HFF-Myc (cell line): Measurements from ENCODE around the gene SOD2.

Experiments used
- DNase-seq: peaks from one replicate; pipeline ENCODE4 v3.0.0-alpha.2; 2011; ENCODE audit warnings: low read depth; ENCODE audit errors: extremely low read depth
- H3K4me3 ChIP-seq: replicated peaks from 2 replicates; pipeline ENCODE4 v1.5.1; 2011; ENCODE audit warnings: low read depth, mild to moderate bottlenecking, control low read depth, low read length
- CTCF ChIP-seq: IDR thresholded peaks from 2 replicates; pipeline ENCODE4 v1.5.1; 2012; ENCODE audit warnings: mild to moderate bottlenecking, low read depth, low read length, control low read depth; ENCODE audit errors: missing control alignments

SOD2 gene

GRCh38 chr6:159687341-159687740, 5.7 kb downstream of the SOD2 start:
- no peak for DNase-seq
- H3K4me3 ChIP-seq, result no peak overlapping the region
- TF ChIP-seq CTCF, result no peak

DNA sequence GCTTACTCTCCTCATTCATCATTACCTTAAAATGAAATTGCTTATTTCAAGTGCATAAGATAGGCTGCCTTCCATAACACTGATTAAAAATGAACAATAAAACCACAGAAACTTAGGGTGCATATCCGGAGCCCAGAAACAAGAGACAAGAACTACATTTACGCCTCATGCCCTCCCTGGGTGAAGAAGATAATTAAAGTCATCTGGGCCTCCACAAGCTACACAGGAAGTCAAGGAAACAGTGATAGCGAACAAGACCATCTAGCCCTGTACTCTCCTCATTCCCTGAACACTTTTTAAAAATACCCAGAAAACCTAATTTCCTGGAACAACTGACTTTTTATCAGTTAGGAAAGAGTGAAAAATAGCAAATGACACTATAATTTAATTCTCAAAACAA, 6.3 kb downstream of the SOD2 start:
- DNase-seq, result no peak
- TF ChIP-seq CTCF, result no peak
- no peak overlapping the region for H3K4me3 ChIP-seq

DNA sequence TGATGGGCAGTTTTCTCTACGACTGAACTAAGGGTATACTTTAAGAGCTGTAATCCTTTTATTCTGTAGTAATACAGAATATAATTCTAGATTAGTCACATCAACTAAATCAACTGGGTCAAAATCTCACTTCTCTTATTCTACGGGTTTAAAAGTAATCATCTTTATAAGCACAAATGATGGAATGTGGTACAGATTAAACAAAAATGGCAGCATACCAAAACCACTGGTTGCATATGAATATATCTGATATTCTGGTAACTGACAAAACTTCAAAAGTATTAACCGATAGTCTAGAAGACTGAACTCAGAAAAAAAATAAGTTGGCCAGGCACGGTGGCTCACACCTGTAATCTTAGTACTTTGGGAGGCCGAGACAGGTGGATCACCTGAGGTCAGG, 7.0 kb downstream of the SOD2 start:
- no peak for TF ChIP-seq CTCF
- DNase-seq, result no peak
- no peak overlapping the region for H3K4me3 ChIP-seq

GRCh38 chr6:159684013-159684304, 9.1 kb downstream of the SOD2 start:
- H3K4me3 ChIP-seq, result no peak overlapping the region
- DNase-seq, result no peak
- TF ChIP-seq CTCF, result no peak

GRCh38 chr6:159682810-159683209, 10.2 kb downstream of the SOD2 start:
- no peak overlapping the region for H3K4me3 ChIP-seq
- DNase-seq, result no peak
- TF ChIP-seq CTCF, result no peak

DNA sequence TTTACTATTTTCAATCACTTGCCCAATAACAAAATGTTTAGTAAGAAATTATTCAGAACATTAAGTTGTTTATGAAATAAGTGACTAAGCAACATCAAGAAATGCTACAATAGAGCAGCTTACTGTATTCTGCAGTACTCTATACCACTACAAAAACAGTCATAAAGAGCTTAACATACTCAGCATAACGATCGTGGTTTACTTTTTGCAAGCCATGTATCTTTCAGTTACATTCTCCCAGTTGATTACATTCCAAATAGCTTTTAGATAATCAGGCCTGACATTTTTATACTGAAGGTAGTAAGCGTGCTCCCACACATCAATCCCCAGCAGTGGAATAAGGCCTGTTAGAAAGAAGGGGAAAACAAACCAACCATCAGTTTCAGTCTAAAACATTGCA, 10.7 kb downstream of the SOD2 start:
- no peak for DNase-seq
- no peak for TF ChIP-seq CTCF
- no peak overlapping the region for H3K4me3 ChIP-seq

- no peak for TF ChIP-seq CTCF
- DNase-seq, result no peak
- H3K4me3 ChIP-seq, result no peak overlapping the region
Observed at GRCh38 chr6:159681191-159681880, 11.7 kb downstream of the SOD2 start.
